NCI-H2171 treated with DMSO at 0.1 percent for 48 hours (cell line): Measurements from ENCODE around the gene PIP5KL1.

Source experiments
- DNase-seq: peaks from one replicate; lab custom pipeline; 2025; lab: John Stamatoyannopoulos, UW

PIP5KL1 gene

GRCh38 chr9:127873223-127873691 lies 57.3 kb downstream of the PIP5KL1 start:
- no peak for DNase-seq

DNA sequence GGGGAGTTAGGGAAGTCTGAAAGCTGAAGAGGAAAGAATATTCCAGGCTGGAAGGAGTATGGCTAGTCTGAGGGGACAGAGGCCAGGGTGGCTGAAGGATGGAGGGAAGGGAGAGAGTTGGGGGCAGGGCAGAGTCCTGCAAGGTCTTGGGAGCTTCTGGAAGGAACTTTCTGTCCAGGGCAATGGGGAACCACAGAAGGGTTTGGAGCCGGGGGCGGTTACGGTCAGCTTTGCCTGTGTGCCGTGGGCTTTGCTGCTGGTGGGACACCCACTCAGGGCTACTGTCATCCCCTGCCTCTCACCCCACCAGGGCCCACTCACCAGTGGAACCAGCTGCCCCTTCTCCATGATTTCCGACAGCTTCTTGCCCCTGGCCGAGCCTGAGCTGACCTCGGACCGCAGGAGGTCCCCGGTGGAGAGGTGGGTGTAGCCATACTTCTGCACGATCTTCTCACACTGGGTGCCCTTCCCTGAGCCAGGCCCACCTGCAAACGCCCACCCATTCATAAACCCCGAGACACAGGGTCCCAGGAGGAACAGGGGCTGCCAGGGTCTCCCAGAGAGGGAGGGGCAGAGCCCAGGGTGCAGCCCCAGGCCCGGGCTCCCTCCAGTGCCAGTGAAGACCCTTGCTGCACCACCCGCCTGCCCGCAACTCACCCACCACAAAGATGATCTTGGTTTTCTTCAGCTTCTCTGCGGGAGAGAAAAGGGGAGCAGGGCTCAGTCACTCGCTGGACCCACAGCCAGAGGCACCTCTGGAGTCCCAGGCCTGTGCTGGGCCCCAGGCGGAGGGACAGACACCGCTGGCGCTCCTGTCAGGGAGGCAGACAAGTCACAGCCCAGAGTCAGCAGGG lies 58.0 kb downstream of the PIP5KL1 start:
- DNase-seq: no peak

DNA sequence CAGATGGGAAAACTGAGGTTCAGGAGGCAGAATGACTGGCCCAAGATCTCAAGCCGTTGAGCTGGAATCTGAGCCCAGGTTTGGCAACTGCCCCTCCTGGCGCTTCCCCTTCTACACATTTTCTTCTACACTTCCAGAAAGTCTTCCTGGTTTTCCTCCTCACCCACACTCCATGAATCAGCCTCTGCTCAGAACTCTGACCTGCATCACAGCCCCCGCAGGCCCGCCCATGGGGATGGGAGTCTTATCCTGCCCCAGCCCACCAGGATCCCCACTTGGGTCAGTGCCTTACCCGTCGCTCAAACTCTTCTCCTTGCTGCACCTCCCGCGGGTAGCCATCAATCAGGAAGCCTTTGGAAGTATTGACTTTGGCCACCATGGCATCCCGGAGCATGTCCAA lies 59.0 kb downstream of the PIP5KL1 start:
- DNase-seq: no peak

GRCh38 chr9:127870887-127871286 lies 59.7 kb downstream of the PIP5KL1 start:
- no peak for DNase-seq
